ENCODE results near the gene KLRC2. TPM values are rescaled to one million over a fixed set of nuclear protein-coding genes. Genes with fewer than 3 reads are reported as not detected.
"Not testable (repeated sequence)": the region's sequence is repeated elsewhere in the genome, so short reads cannot be mapped to it uniquely, and the experiment has no call there.

Gene KLRC2
- not detected for total RNA-seq
- 0.07 TPM for polyA plus RNA-seq
- long read RNA-seq, donor 1, result 0 reads
- long read RNA-seq, donor 2, result 0 reads
- long read RNA-seq, donor 3, result 0 reads
- long read RNA-seq, donor 4, result 0 reads

DNA sequence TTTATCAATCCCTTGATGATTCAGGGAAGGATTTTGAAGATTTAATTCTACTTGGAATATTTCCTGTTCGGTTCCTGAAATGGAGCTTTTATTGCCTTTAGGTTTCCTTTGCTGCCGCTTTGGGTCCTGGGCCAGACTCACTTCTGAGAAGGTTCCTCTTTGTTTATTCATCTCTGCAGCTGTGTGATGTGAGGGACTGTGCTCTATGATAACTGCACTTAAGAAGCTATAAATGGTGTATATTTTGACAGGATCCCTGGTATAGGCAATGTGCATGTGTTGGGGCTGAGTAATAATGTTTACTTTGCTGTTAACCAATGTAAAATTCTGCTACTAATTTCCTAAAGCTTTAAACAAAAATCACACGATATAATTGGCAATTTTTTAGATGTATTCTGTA lies at the start of gene KLRC2:
TSS of gene KLRC2 (minus strand) at position 195 of the 400 bp plus-strand sequence. CDS start at position 171, 24 bp downstream.
- H3K4me3 ChIP-seq (ENCODE audit: low read length); H3K4me1 ChIP-seq (ENCODE audit: control insufficient read depth, insufficient read depth, low read length); intact Hi-C loops (cut with DNase I); ATAC-seq; H3K9me3 ChIP-seq (ENCODE audit: control insufficient read depth, low read length); H3K27me3 ChIP-seq (ENCODE audit: control insufficient read depth, insufficient read depth); H3K27ac ChIP-seq (ENCODE audit: low read length); DNase-seq: not testable (repeated sequence)
- 46% methylated on average over 3 of the region's 3 CpGs for WGBS

DNA sequence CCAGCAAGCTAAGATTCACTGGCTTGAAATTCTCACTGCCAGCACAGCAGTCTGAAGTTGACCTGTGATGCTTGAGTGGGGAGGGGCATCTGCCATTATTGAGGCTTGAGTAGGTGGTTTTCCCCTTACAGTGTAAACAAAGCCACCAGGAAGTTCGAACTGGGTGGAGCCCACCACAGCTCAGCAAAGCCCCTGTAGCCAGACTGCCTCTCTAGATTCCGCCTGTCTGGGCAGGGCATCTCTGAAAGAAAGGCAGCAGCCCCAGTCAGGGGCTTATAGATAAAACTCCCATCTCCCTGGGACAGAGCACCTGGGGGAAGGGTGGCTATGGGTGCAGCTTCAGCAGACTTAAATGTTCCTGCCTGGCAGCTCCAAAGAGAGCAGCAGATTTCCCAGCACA lies 46.1 kb upstream of the KLRC2 start:
- H3K4me1 ChIP-seq (ENCODE audit: control insufficient read depth, insufficient read depth, low read length); intact Hi-C loops (cut with DNase I); H3K4me3 ChIP-seq (ENCODE audit: low read length); H3K9me3 ChIP-seq (ENCODE audit: control insufficient read depth, low read length); H3K27ac ChIP-seq (ENCODE audit: low read length); ATAC-seq; H3K27me3 ChIP-seq (ENCODE audit: control insufficient read depth, insufficient read depth): not testable (repeated sequence)
- DNase-seq, result peak in 1 of 3 donors; percentile 9
- 61% methylated on average over 2 of the region's 2 CpGs for WGBS

DNA sequence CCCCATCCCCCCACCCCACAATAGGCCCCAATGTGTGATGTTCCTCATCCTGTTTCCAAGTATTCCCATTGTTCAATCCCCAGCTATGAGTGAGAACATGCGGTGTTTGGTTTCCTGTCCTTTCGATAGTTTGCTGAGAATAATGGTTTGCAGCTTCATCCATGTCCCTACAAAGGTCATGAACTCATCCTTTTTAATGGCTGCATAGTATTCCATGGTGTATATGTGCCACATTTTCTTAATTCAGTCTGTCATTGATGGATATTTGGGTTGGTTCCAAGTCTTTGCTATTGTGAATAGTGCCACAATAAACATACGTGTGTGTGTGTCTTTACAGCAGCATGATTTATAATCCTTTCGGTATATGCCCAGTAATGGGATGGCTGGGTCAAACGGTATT lies 37.0 kb upstream of the KLRC2 start:
- ATAC-seq; H3K27ac ChIP-seq (ENCODE audit: low read length); DNase-seq; H3K4me1 ChIP-seq (ENCODE audit: control insufficient read depth, insufficient read depth, low read length); H3K9me3 ChIP-seq (ENCODE audit: control insufficient read depth, low read length); intact Hi-C loops (cut with DNase I); H3K4me3 ChIP-seq (ENCODE audit: low read length); H3K27me3 ChIP-seq (ENCODE audit: control insufficient read depth, insufficient read depth): not testable (repeated sequence)
- WGBS, result 87% methylated on average over 5 of the region's 5 CpGs

DNA sequence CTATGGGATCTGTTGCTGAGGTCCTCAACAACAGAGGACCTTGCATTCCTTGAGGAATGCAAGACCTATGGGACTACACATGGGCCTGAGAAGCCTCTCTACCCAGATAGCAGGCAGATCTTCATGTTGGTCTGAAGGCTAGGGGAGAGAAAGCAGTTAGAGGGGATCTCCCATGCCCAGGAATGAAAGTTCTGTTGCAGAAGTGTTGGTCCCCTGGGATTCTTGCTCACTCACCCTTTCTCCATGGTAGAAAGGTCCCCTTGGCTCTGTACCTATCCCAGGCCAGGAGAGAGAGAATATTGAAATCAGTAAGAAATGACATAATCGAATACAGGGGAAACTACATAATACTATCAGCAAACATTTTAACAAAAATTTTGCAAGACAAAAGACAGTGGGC lies 33.9 kb upstream of the KLRC2 start:
- no peak for DNase-seq
- intact Hi-C loops (cut with DNase I), result no loop called here
- Histone ChIP-seq H3K9me3 (ENCODE audit: control insufficient read depth, low read length) (no peaks in the 10 kb centered on the region), H3K4me1 (ENCODE audit: control insufficient read depth, insufficient read depth, low read length) (no peaks in the 10 kb centered on the region), H3K27me3 (ENCODE audit: control insufficient read depth, insufficient read depth) (no peaks in the 10 kb centered on the region), H3K27ac (ENCODE audit: low read length) (no peak overlapping the region), H3K4me3 (ENCODE audit: low read length) (no peak overlapping the region)
- WGBS, result 91% methylated on average over 1 of the region's 1 CpG
- ATAC-seq, result no peak

DNA sequence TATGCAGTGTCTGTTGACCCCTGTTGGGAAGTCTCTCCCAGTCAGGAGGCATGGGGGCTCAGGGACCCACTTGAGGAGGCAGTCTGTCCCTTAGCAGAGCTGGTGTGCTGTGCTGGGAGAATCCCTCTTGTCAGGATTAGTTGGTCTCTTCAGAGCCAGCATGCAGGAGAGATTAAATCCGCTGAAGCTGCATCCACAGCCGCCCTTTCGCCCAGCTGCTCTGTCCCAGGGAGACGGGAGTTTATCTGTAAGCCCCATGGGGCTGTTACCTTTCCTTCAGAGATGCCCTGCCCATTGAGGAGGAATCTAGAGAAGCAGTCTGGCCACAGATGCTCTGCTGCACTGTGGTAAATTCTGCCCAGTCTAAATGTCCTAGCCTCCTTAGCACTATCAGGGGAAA lies 30.5 kb upstream of the KLRC2 start:
- no peaks in the 10 kb centered on the region for H3K9me3 ChIP-seq (ENCODE audit: control insufficient read depth, low read length)
- H3K4me3 ChIP-seq (ENCODE audit: low read length), result no peak overlapping the region
- H3K4me1 ChIP-seq (ENCODE audit: control insufficient read depth, insufficient read depth, low read length), result no peaks in the 10 kb centered on the region
- DNase-seq (no peak), ATAC-seq (no peak)
- intact Hi-C loops (cut with DNase I), result no loop called here
- WGBS, result 70% methylated on average over 4 of the region's 4 CpGs
- H3K27ac ChIP-seq (ENCODE audit: low read length), result no peak overlapping the region
- H3K27me3 ChIP-seq (ENCODE audit: control insufficient read depth, insufficient read depth), result no peaks in the 10 kb centered on the region

DNA sequence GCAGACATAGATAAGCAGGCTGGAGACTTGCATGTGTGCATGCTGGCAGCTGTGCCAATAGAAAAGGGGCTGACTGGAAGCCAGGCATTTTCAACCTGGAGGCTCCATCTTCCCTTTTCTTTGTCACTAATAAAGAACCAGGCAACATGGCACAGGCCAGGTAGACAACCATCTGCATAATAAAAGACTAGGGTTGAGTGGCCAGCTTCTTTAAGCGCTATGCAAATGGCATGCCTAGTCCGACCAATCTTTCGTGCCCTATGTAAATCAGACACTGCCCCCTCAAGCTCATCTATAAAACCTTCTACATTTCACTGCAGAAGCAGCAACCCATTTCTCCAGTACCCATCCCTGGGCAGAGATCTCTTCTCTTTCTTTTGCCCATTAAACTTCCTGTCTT lies 21.9 kb upstream of the KLRC2 start:
- H3K4me3 ChIP-seq (ENCODE audit: low read length), result no peak overlapping the region
- no peaks in the 10 kb centered on the region for H3K4me1 ChIP-seq (ENCODE audit: control insufficient read depth, insufficient read depth, low read length)
- no peak for ATAC-seq
- H3K9me3 ChIP-seq (ENCODE audit: control insufficient read depth, low read length), result peaks cover 10% of the 10 kb centered on the region
- H3K27ac ChIP-seq (ENCODE audit: low read length), result no peak overlapping the region
- H3K27me3 ChIP-seq (ENCODE audit: control insufficient read depth, insufficient read depth), result no peaks in the 10 kb centered on the region
- intact Hi-C loops (cut with DNase I), result no loop called here
- 90% methylated on average over 3 of the region's 3 CpGs for WGBS
- no peak for DNase-seq

DNA sequence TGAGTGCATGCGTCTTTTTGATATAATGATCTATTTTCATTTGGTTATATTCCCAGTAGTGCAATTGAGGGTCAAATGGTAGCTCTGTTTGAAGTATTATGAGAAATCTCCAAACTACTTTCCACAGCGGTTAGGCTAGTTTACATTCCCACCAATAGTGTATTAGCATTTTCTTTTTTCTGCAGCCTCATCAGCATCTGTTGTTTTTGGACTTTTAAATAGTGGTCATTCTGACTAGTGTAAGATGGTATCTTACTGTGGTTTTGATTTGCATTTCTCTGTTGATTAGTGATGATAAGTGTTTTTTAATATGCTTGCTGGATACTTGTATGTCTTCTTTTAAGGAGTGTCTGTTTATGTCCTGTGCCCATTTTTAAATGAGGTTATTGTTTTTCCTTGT lies 21.0 kb upstream of the KLRC2 start:
- Histone ChIP-seq H3K9me3 (ENCODE audit: control insufficient read depth, low read length) (peaks cover 10% of the 10 kb centered on the region), H3K4me1 (ENCODE audit: control insufficient read depth, insufficient read depth, low read length) (no peaks in the 10 kb centered on the region), H3K4me3 (ENCODE audit: low read length) (no peak overlapping the region), H3K27ac (ENCODE audit: low read length) (no peak overlapping the region), H3K27me3 (ENCODE audit: control insufficient read depth, insufficient read depth) (no peaks in the 10 kb centered on the region)
- intact Hi-C loops (cut with DNase I), result no loop called here
- ATAC-seq (no peak), DNase-seq (no peak)
- 87% methylated on average over 2 of the region's 2 CpGs for WGBS

DNA sequence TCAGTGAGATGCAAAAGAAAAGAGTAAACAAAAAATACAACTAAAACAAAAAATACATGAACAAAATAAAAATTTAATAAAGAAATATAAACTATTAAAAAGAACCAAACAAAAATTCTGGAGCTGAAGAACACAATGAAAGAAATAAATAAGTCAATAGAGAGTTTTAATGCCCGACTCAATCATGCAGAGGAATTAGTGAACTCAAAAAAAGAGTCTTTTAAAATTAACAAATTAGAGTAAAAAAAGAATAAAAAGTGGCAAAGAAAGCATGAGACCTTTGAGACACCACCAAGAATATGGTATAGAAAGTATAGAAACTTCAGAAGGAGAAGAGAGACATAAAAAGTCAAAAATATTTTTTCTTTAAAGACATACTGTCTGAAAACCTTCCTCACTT lies 20.0 kb upstream of the KLRC2 start:
- no peak overlapping the region for H3K4me3 ChIP-seq (ENCODE audit: low read length)
- DNase-seq, result no peak
- WGBS, result 82% methylated on average over 1 of the region's 1 CpG
- intact Hi-C loops (cut with DNase I), result no loop called here
- no peaks in the 10 kb centered on the region for H3K27me3 ChIP-seq (ENCODE audit: control insufficient read depth, insufficient read depth)
- ATAC-seq, result no peak
- peaks cover 10% of the 10 kb centered on the region for H3K9me3 ChIP-seq (ENCODE audit: control insufficient read depth, low read length)
- no peak overlapping the region for H3K27ac ChIP-seq (ENCODE audit: low read length)
- H3K4me1 ChIP-seq (ENCODE audit: control insufficient read depth, insufficient read depth, low read length), result no peaks in the 10 kb centered on the region

DNA sequence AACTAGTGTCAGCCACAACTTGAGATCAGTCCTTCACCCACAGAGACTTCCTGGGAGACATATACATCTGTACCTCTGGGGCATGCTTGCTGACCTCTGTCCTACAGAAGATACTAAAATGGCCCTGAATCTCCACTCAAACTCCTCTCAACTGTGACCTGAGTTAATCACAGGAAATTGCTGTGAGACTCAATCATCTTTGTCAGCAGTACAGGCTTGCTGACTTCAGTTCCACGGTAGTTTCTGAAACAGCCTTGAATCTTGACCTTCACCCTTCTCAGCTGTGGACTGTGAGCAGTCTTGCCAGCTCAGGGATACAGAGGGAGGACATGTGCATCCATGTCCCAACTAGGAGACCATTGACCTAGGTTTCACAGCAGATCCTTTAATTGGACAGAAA lies 18.7 kb upstream of the KLRC2 start:
- intact Hi-C loops (cut with DNase I), result no loop called here
- Histone ChIP-seq H3K9me3 (ENCODE audit: control insufficient read depth, low read length) (peaks cover 10% of the 10 kb centered on the region), H3K4me1 (ENCODE audit: control insufficient read depth, insufficient read depth, low read length) (no peaks in the 10 kb centered on the region), H3K4me3 (ENCODE audit: low read length) (no peak overlapping the region), H3K27me3 (ENCODE audit: control insufficient read depth, insufficient read depth) (no peaks in the 10 kb centered on the region), H3K27ac (ENCODE audit: low read length) (no peak overlapping the region)
- no peak for ATAC-seq
- WGBS, result 65% methylated on average over 1 of the region's 1 CpG
- no peak for DNase-seq

DNA sequence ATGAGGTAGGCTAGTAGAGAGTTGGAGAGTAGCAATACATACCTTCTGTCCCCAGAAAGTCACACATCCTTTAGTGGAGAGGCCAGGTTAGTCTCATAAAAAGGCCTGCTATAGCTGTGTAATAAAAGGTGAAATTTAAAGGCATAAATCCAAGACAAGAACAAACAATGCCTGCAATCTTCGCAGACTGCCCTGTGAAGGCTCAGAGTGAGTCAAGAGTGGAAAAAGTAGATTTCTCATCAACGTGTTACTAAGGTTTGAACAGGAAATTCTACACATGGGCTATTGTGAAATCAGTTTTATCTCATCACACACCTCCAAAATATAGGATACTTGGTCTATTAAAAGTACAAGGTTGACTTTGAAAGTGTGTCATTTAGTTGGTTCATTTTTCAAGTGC lies 17.3 kb upstream of the KLRC2 start, which contains the start of gene KLRC1:
TSS of gene KLRC1 (minus strand) at position 222 of the 400 bp plus-strand sequence. CDS start 2,221 bp downstream, outside the sequence.
- Histone ChIP-seq H3K27ac (ENCODE audit: low read length) (no peak within 1 kb of the TSS), H3K9me3 (ENCODE audit: control insufficient read depth, low read length) (peaks cover 10% of the 10 kb centered on the region), H3K4me1 (ENCODE audit: control insufficient read depth, insufficient read depth, low read length) (no peaks in the 10 kb centered on the region), H3K27me3 (ENCODE audit: control insufficient read depth, insufficient read depth) (no peaks in the 10 kb centered on the region), H3K4me3 (ENCODE audit: low read length) (no peak within 1 kb of the TSS)
- intact Hi-C loops (cut with DNase I), result no loop called here
- 56% methylated on average over 2 of the region's 2 CpGs for WGBS
- ATAC-seq (no peak), DNase-seq (no peak)

DNA sequence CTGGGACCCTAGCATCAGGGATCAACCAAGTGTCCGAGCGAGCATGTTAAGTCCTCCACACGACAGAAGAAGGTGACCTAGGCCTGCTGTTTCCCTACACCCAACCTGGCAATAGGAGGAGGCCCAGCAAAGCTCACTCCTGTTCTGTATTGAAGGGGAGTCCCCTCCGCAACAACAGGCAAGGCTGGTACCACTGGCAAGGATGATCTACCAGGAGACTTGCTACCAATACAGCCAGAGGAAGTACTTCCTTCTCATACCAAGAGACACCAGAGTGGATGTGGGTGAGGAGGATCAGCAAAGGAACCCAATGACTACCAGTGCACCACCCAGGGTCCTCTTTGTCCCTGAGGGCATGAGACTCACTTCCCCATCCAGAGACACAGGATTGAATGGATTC lies 12.4 kb upstream of the KLRC2 start:
- intact Hi-C loops (cut with DNase I), result no loop called here
- Histone ChIP-seq H3K27ac (ENCODE audit: low read length) (no peak overlapping the region), H3K27me3 (ENCODE audit: control insufficient read depth, insufficient read depth) (no peaks in the 10 kb centered on the region), H3K4me1 (ENCODE audit: control insufficient read depth, insufficient read depth, low read length) (no peaks in the 10 kb centered on the region), H3K4me3 (ENCODE audit: low read length) (no peak overlapping the region), H3K9me3 (ENCODE audit: control insufficient read depth, low read length) (no peaks in the 10 kb centered on the region)
- WGBS, result 87% methylated on average over 4 of the region's 4 CpGs
- DNase-seq (no peak), ATAC-seq (no peak)

DNA sequence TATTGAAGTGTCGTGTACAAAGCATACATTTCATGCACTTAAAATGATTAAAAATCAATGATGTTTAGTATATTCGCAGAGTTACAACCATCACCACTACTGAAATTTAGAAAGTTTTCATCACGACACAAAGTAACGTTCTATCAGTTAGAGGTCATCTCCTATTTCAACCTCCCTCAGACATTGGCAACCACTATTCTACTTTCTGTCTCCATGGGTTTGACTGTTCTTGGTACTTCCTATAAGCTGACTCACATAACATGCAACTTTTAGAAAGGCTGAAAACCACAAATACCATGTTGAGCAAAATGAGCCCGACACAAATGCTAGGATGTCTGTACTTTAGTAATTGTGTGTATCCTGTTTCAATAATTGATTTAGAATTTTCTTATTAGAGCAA lies 10.2 kb upstream of the KLRC2 start:
- H3K4me1 ChIP-seq (ENCODE audit: control insufficient read depth, insufficient read depth, low read length); H3K27me3 ChIP-seq (ENCODE audit: control insufficient read depth, insufficient read depth); DNase-seq; intact Hi-C loops (cut with DNase I); H3K9me3 ChIP-seq (ENCODE audit: control insufficient read depth, low read length); H3K4me3 ChIP-seq (ENCODE audit: low read length); ATAC-seq; H3K27ac ChIP-seq (ENCODE audit: low read length): not testable (repeated sequence)
- 76% methylated on average over 5 of the region's 5 CpGs for WGBS
